ENCODE measurements around the gene COBL.

DNA sequence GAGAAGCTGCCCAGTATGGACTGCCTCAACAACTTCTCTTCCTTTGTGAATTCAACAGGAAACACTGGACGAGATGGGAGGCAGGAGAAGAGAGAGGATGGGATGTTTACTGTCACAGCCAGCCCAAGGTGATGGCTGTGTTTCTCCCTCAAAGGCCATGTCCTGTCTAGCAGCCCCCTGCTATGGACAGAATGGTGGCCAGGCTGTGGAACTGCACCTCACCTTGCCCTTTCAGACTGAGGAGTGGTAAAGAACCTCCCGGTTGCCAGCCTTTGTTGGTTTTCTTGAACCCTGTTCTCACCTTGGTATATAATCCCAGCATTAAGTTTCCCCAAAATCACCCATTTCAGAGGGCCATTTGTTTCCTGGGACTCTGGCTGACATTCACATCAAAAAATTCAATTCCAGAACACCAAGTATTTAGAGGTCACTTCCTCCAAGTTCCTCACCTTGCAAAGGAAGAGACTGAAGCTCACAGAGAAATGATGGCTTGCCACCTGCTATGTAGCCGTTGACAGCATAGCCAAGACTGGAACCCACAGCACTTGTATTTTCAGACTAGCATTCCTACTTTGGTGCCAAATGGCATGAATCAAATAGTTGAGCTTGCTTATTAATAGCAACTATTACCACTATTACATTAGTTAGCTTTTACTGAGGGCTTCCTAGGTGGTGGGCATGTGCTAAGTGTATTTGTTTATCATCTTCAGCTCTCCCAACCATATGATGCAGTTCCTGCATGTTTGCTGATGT lies 309.9 kb downstream of the COBL start:
- TF ChIP-seq, protein P1, sequence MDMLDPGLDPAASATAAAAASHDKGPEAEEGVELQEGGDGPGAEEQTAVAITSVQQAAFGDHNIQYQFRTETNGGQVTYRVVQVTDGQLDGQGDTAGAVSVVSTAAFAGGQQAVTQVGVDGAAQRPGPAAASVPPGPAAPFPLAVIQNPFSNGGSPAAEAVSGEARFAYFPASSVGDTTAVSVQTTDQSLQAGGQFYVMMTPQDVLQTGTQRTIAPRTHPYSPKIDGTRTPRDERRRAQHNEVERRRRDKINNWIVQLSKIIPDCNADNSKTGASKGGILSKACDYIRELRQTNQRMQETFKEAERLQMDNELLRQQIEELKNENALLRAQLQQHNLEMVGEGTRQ (IDR thresholded peaks at IDR 0.05; ENCODE audit: low read length), result no peak
- TF ChIP-seq POLR2A (IDR thresholded peaks at IDR 0.05; ENCODE audit: control extremely low read depth in 1 of 2, low read depth in 2 of 2, low read length in 2 of 2), result no peak
- TF ChIP-seq BCL11A (IDR thresholded peaks at IDR 0.05; ENCODE audit: low read depth in 2 of 2, low read length in 2 of 2), result no peak
- TF ChIP-seq, protein P2, sequence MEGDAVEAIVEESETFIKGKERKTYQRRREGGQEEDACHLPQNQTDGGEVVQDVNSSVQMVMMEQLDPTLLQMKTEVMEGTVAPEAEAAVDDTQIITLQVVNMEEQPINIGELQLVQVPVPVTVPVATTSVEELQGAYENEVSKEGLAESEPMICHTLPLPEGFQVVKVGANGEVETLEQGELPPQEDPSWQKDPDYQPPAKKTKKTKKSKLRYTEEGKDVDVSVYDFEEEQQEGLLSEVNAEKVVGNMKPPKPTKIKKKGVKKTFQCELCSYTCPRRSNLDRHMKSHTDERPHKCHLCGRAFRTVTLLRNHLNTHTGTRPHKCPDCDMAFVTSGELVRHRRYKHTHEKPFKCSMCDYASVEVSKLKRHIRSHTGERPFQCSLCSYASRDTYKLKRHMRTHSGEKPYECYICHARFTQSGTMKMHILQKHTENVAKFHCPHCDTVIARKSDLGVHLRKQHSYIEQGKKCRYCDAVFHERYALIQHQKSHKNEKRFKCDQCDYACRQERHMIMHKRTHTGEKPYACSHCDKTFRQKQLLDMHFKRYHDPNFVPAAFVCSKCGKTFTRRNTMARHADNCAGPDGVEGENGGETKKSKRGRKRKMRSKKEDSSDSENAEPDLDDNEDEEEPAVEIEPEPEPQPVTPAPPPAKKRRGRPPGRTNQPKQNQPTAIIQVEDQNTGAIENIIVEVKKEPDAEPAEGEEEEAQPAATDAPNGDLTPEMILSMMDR (IDR thresholded peaks at IDR 0.05; ENCODE audit: control extremely low read depth in 1 of 3, insufficient read depth in 1 of 3, low read depth in 1 of 3, low read length in 3 of 3), result peak; percentile 10 to 39 (median 39); a peak in 2 of 4 replicates
- TF ChIP-seq EP300 (IDR thresholded peaks at IDR 0.05; ENCODE audit: borderline replicate concordance in 1 of 2, low read depth in 2 of 2, low read length in 2 of 2), result no peak
- TF ChIP-seq EZH2 (IDR thresholded peaks at IDR 0.05; ENCODE audit: low read depth, low read length, severe bottlenecking), result no peak
- TF ChIP-seq CREB1 (IDR thresholded peaks at IDR 0.05), result no peak
- no peak for TF ChIP-seq TAF1 (IDR thresholded peaks at IDR 0.05; ENCODE audit: low read depth, low read length)
